ENCODE data around the gene ERI3. TPM values are rescaled to one million over a fixed set of nuclear protein-coding genes. Genes with fewer than 3 reads are reported as not detected.

ERI3 gene
- polyA plus RNA-seq, 1 donor from 2014 or later, result 92.5 TPM

- Histone ChIP-seq H3K27ac (ENCODE audit: low read length) (no peak overlapping the region), H3K9ac (ENCODE audit: low read length) (peak overlapping the region; percentile 16), H3K4me3 (ENCODE audit: low read length) (peak overlapping the region; percentile 95)
These were observed 687 bp upstream of the ERI3 start for GRCh38 chr1:44355582-44356305.

More at GRCh38 chr1:44355582-44356305, 687 bp upstream of the ERI3 start:
- peaks cover 22% of the 10 kb centered on the region for H3K79me2 ChIP-seq (replicated peaks; ENCODE audit: insufficient read depth, low read length)
- no peak overlapping the region for H3K4me2 ChIP-seq (ENCODE audit: low read length)
- TF ChIP-seq MXI1 (conservative IDR thresholded peaks at IDR 0.05; ENCODE audit: poor library complexity, severe bottlenecking), result no peak
- no peak for TF ChIP-seq RAD21 (conservative IDR thresholded peaks at IDR 0.05)
- no peak for TF ChIP-seq CTCF (IDR thresholded peaks at IDR 0.05; ENCODE audit: poor library complexity, severe bottlenecking)
- no peak for TF ChIP-seq TAF1 (IDR thresholded peaks at IDR 0.05; ENCODE audit: low read depth)
- no peak for TF ChIP-seq EP300 (conservative IDR thresholded peaks at IDR 0.05; ENCODE audit: poor library complexity, severe bottlenecking)
- no peak for TF ChIP-seq REST (IDR thresholded peaks at IDR 0.05; ENCODE audit: borderline replicate concordance)
- no peak for TF ChIP-seq POLR2AphosphoS5 (IDR thresholded peaks at IDR 0.05)
- TF ChIP-seq SMC3 (conservative IDR thresholded peaks at IDR 0.05; ENCODE audit: poor library complexity), result no peak
- TF ChIP-seq EZH2 (IDR thresholded peaks at IDR 0.05; ENCODE audit: borderline replicate concordance, insufficient read depth, low read length, poor library complexity, severe bottlenecking), result no peak
- no peaks in the 10 kb centered on the region for H3K9me3 ChIP-seq (ENCODE audit: low read length)
- H3K9me2 ChIP-seq (ENCODE audit: insufficient read depth, low read length), result no peaks in the 10 kb centered on the region
- H4K20me1 ChIP-seq (ENCODE audit: insufficient read depth), result no peaks in the 10 kb centered on the region
- H3K36me3 ChIP-seq (ENCODE audit: insufficient read depth, low read length), result peaks cover 3% of the 10 kb centered on the region
- H3K27me3 ChIP-seq (ENCODE audit: insufficient read depth, low read depth, low read length), result no peaks in the 10 kb centered on the region
- H2AFZ ChIP-seq (ENCODE audit: low read depth, low read length), result peak overlapping the region; percentile 85
- H3F3A ChIP-seq (ENCODE audit: insufficient read depth, low read length, poor library complexity, severe bottlenecking), result no peaks in the 10 kb centered on the region
